H9 (cell line): Measurements from ENCODE around the gene DTX3L. TPM values are rescaled to one million over a fixed set of nuclear protein-coding genes. Genes with fewer than 3 reads are reported as not detected.

Experiments used
- DNase-seq: peaks from one replicate; pipeline ENCODE4 v3.0.0-alpha.2; 2017
- H2AFZ ChIP-seq: one replicate; pipeline ENCODE4 v1.6.1; 2013; ENCODE audit warnings: mild to moderate bottlenecking, low read length, control low read depth, moderate library complexity
- H2AK5ac ChIP-seq: 2 replicates; pipeline ENCODE4 v1.6.1; 2013; ENCODE audit warnings: low read length, control low read depth, mixed read lengths; ENCODE audit not compliant: insufficient read length
- H2BK120ac ChIP-seq: one replicate; pipeline ENCODE4 v1.6.1; 2013; ENCODE audit warnings: low read depth, mild to moderate bottlenecking, low read length, control low read depth, inconsistent platforms; ENCODE audit not compliant: poor library complexity, severe bottlenecking
- H2BK12ac ChIP-seq: 2 replicates; pipeline ENCODE4 v1.6.1; 2013; ENCODE audit warnings: low read length, control low read depth, mixed read lengths, low read depth; ENCODE audit not compliant: insufficient read length
- H2BK15ac ChIP-seq: 2 replicates; pipeline ENCODE4 v1.6.1; 2013; ENCODE audit warnings: low read depth, low read length, control low read depth
- H2BK20ac ChIP-seq: one replicate; pipeline ENCODE4 v1.6.1; 2013; ENCODE audit warnings: low read depth, mild to moderate bottlenecking, low read length, control low read depth, inconsistent platforms; ENCODE audit not compliant: poor library complexity, severe bottlenecking
- H2BK5ac ChIP-seq: 2 replicates; pipeline ENCODE4 v1.6.1; 2013; ENCODE audit warnings: low read length, control low read depth, mixed read lengths; ENCODE audit not compliant: insufficient read length
- H3K14ac ChIP-seq: 2 replicates; pipeline ENCODE4 v1.6.1; 2013; ENCODE audit warnings: low read length, control low read depth; ENCODE audit not compliant: insufficient read depth
- H3K18ac ChIP-seq: 2 replicates; pipeline ENCODE4 v1.6.1; 2013; ENCODE audit warnings: low read depth, mild to moderate bottlenecking, mixed read lengths, low read length, control low read depth; ENCODE audit not compliant: insufficient read length
- H3K23ac ChIP-seq: 2 replicates; pipeline ENCODE4 v1.6.1; 2013; ENCODE audit warnings: low read length, control low read depth, mixed read lengths, low read depth; ENCODE audit not compliant: insufficient read length
- H3K23me2 ChIP-seq: 2 replicates; pipeline ENCODE4 v1.6.1; 2013; ENCODE audit warnings: low read depth, mild to moderate bottlenecking, mixed read lengths, low read length, control low read depth; ENCODE audit not compliant: insufficient read length, poor library complexity, severe bottlenecking
- H3K27ac ChIP-seq: 2 replicates; pipeline ENCODE4 v1.5.1; 2013; ENCODE audit warnings: low read length, control low read depth, mixed read lengths, low read depth; ENCODE audit not compliant: insufficient read length
- H3K27me3 ChIP-seq: 2 replicates; pipeline ENCODE4 v1.6.1; 2013; ENCODE audit warnings: low read length, control low read depth, inconsistent platforms; ENCODE audit not compliant: insufficient read depth
- H3K4ac ChIP-seq: 2 replicates; pipeline ENCODE4 v1.6.1; 2013; ENCODE audit warnings: low read depth, mild to moderate bottlenecking, control low read depth, inconsistent platforms, low read length, moderate library complexity
- H3K4me1 ChIP-seq: 2 replicates; pipeline ENCODE4 v1.6.1; 2013; ENCODE audit warnings: low read length, control low read depth, inconsistent platforms; ENCODE audit not compliant: insufficient read depth
- H3K4me2 ChIP-seq: 2 replicates; pipeline ENCODE4 v1.6.1; 2013; ENCODE audit warnings: low read length, control low read depth, mixed read lengths; ENCODE audit not compliant: insufficient read length, insufficient read depth
- H3K56ac ChIP-seq: 2 replicates; pipeline ENCODE4 v1.6.1; 2013; ENCODE audit warnings: low read depth, mild to moderate bottlenecking, mixed read lengths, low read length, control low read depth; ENCODE audit not compliant: insufficient read length
- H3K79me1 ChIP-seq: 2 replicates; pipeline ENCODE4 v1.6.1; 2013; ENCODE audit warnings: low read depth, mild to moderate bottlenecking, moderate library complexity, low read length, control low read depth, inconsistent platforms; ENCODE audit not compliant: insufficient read depth, poor library complexity, severe bottlenecking
- H3K79me2 ChIP-seq: 2 replicates; pipeline ENCODE4 v1.6.1; 2013; ENCODE audit warnings: low read length, control low read depth, inconsistent platforms; ENCODE audit not compliant: insufficient read depth
- H3K9ac ChIP-seq: 2 replicates; pipeline ENCODE4 v1.6.1; 2013; ENCODE audit warnings: low read length, control low read depth, mixed read lengths; ENCODE audit not compliant: insufficient read length; ENCODE audit errors: extremely low read depth
- H3K9me3 ChIP-seq: one replicate; pipeline ENCODE4 v1.6.1; 2013; ENCODE audit warnings: low read depth, low read length, inconsistent platforms; ENCODE audit not compliant: control insufficient read depth
- H3T11ph ChIP-seq: one replicate; pipeline ENCODE4 v1.6.1; 2013; ENCODE audit warnings: mild to moderate bottlenecking, low read length, control low read depth, inconsistent platforms
- H4K20me1 ChIP-seq: one replicate; pipeline ENCODE4 v1.6.1; 2013; ENCODE audit not compliant: control insufficient read depth, insufficient read length, insufficient read depth
- H4K5ac ChIP-seq: 2 replicates; pipeline ENCODE4 v1.6.1; 2013; ENCODE audit warnings: low read depth, mild to moderate bottlenecking, mixed read lengths, low read length, control low read depth; ENCODE audit not compliant: insufficient read length
- H4K8ac ChIP-seq: replicated peaks from 2 replicates; pipeline ENCODE4 v1.6.1; 2013; ENCODE audit warnings: low read length, control low read depth, mixed read lengths, low read depth; ENCODE audit not compliant: insufficient read length
- H4K91ac ChIP-seq: 2 replicates; pipeline ENCODE4 v1.6.1; 2013; ENCODE audit warnings: low read depth, mild to moderate bottlenecking, moderate library complexity, mixed read lengths, low read length, control low read depth; ENCODE audit not compliant: insufficient read length
- H3K27ac Mint-ChIP-seq, 3 experiments: 2 replicates in 2 of 3; 3 replicates in 1 of 3; pipeline ENCODE4 v1.8.0; 2020 to 2021; ENCODE audit warnings: mixed read lengths in 3 of 3, mild to moderate bottlenecking in 1 of 3, moderate library complexity in 1 of 3
- H3K27me3 Mint-ChIP-seq: 2 replicates; pipeline ENCODE4 v1.8.0; 2021; ENCODE audit warnings: low read depth, mild to moderate bottlenecking, moderate library complexity, mixed read lengths
- H3K36me3 Mint-ChIP-seq, 3 experiments: 2 replicates in 2 of 3; 3 replicates in 1 of 3; pipeline ENCODE4 v1.8.0; 2020 to 2021; ENCODE audit warnings: low read depth in 3 of 3, mixed read lengths in 3 of 3; ENCODE audit not compliant: insufficient read depth in 1 of 3
- H3K4me1 Mint-ChIP-seq, 2 experiments: 2 replicates each; pipeline ENCODE4 v1.8.0; 2020; ENCODE audit warnings: mixed read lengths in 2 of 2
- H3K4me3 Mint-ChIP-seq, 2 experiments: 2 replicates in 1 of 2; 3 replicates in 1 of 2; pipeline ENCODE4 v1.8.0; 2020 to 2021; ENCODE audit warnings: mild to moderate bottlenecking in 2 of 2, mixed read lengths in 2 of 2, moderate library complexity in 1 of 2
- H3K9me3 Mint-ChIP-seq, 2 experiments: 2 replicates in 1 of 2; 3 replicates in 1 of 2; pipeline ENCODE4 v1.8.0; 2020; ENCODE audit warnings: mild to moderate bottlenecking in 2 of 2, mixed read lengths in 2 of 2, moderate library complexity in 1 of 2
- WGBS: extraction: QIAGEN DNeasy Blood & Tissue Kit; methylation state at CpG from one replicate; pipeline ENCODE4 v1.1.7; 2013; ENCODE audit warnings: missing lambda C conversion rate, low lambda C conversion rate, mixed read lengths; ENCODE audit not compliant: insufficient read length; ENCODE audit errors: extremely low coverage; 5-methylcytosine and 5-hydroxymethylcytosine counted together
- total RNA-seq: library from RNA; stranded (reverse); gene quantifications from 2 replicates; pipeline ENCODE4 v1.2.1, GENCODE V29; 2021
- TF ChIP-seq, protein P1 (sequence below): fragments of 200-600 bp; sonication (generic); conservative IDR thresholded peaks from 3 replicates; pipeline ENCODE4 v1.8.0; 2021; ENCODE audit warnings: antibody characterized with exemption, mild to moderate bottlenecking

DTX3L gene
- total RNA-seq, 1 experiment from 2014 or later: 7.5 TPM

DNA sequence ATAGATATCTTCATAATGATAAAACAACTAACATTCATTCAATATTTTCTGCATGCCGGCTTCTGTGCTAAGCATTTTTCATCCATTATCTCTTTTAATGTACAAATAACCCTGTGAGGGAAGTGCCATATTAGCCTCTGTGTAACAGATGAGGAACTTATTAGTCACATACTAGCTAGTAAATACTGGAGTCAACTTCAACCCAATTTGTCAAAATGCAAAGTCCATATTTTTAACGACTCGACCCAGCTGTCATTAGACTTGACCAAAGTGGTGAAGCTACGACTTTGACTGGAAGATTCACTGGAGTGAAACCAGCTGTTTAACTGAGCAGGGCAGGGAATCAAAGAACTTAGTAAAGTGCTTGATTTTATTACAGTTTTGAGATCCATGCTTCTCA lies 54.9 kb downstream of the DTX3L start:
- H3K9me3 Mint-ChIP-seq: no peaks in the 10 kb centered on the region; a peak in 1 of 5 replicates
- H3K14ac ChIP-seq: no peak overlapping the region
- no peak overlapping the region for H4K8ac ChIP-seq
- no peak for DNase-seq
- whole genome bisulfite sequencing: no CpG with 5 or more reads among the region's 4 CpGs
- peaks cover 18 to 22% of the 10 kb centered on the region in 2 experiments for H3K4me1 Mint-ChIP-seq
- H2AFZ ChIP-seq: no peak overlapping the region
- H3K56ac ChIP-seq: no peak overlapping the region
- no peaks in the 10 kb centered on the region for H3K27me3 ChIP-seq
- TF ChIP-seq, protein P1, sequence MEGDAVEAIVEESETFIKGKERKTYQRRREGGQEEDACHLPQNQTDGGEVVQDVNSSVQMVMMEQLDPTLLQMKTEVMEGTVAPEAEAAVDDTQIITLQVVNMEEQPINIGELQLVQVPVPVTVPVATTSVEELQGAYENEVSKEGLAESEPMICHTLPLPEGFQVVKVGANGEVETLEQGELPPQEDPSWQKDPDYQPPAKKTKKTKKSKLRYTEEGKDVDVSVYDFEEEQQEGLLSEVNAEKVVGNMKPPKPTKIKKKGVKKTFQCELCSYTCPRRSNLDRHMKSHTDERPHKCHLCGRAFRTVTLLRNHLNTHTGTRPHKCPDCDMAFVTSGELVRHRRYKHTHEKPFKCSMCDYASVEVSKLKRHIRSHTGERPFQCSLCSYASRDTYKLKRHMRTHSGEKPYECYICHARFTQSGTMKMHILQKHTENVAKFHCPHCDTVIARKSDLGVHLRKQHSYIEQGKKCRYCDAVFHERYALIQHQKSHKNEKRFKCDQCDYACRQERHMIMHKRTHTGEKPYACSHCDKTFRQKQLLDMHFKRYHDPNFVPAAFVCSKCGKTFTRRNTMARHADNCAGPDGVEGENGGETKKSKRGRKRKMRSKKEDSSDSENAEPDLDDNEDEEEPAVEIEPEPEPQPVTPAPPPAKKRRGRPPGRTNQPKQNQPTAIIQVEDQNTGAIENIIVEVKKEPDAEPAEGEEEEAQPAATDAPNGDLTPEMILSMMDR: no peak
- no peaks in the 10 kb centered on the region for H3K36me3 Mint-ChIP-seq
- no peak overlapping the region for H3K27ac Mint-ChIP-seq
- no peaks in the 10 kb centered on the region for H3K79me1 ChIP-seq
- no peak overlapping the region for H2BK5ac ChIP-seq
- no peak overlapping the region for H3K4me2 ChIP-seq
- 0 out of 2 replicates have a peak, but pooled peaks cover 2% of the 10 kb centered on the region for H3K4me1 ChIP-seq
- no peak overlapping the region for H3T11ph ChIP-seq
- H2BK15ac ChIP-seq: no peak overlapping the region
- H3K23ac ChIP-seq: no peak overlapping the region
- H3K79me2 ChIP-seq: no peaks in the 10 kb centered on the region
- H3K27me3 Mint-ChIP-seq: peaks cover 6% of the 10 kb centered on the region
- H3K9me3 ChIP-seq: no peaks in the 10 kb centered on the region
- H2BK20ac ChIP-seq: no peak overlapping the region
- H4K91ac ChIP-seq: no peak overlapping the region
- H4K20me1 ChIP-seq: no peaks in the 10 kb centered on the region
- no peak overlapping the region for H4K5ac ChIP-seq
- H2AK5ac ChIP-seq: no peak overlapping the region
- H3K27ac ChIP-seq: no peak overlapping the region
- H3K4me3 Mint-ChIP-seq: no peak overlapping the region
- no peak overlapping the region for H2BK120ac ChIP-seq
- no peak overlapping the region for H3K9ac ChIP-seq
- H3K18ac ChIP-seq: no peak overlapping the region
- H3K4ac ChIP-seq: no peak overlapping the region
- H3K23me2 ChIP-seq: no peaks in the 10 kb centered on the region
- H2BK12ac ChIP-seq: no peak overlapping the region
